PC-3 (cell line): ENCODE measurements around the gene NPR2.

ENCODE experiments used
- EZH2 ChIP-seq: fragments of 300-600 bp; sonication (generic); IDR thresholded peaks from one replicate; pipeline ENCODE4 v1.6.1; 2017; ENCODE audit warnings: antibody characterized with exemption, mild to moderate bottlenecking, low read length; ENCODE audit not compliant: unreplicated experiment
- EZH2phosphoT487 ChIP-seq: fragments of 300-600 bp; sonication (generic); IDR thresholded peaks from 2 replicates; pipeline ENCODE4 v1.6.1; 2018; ENCODE audit warnings: mild to moderate bottlenecking, antibody characterized with exemption, low read length, borderline replicate concordance
- TF ChIP-seq, protein P1 (sequence below): fragments of 300-600 bp; sonication (generic); conservative IDR thresholded peaks from 2 replicates; pipeline ENCODE4 v1.5.1; 2017; ENCODE audit warnings: antibody characterized with exemption, low read depth, mild to moderate bottlenecking, low read length

- TF ChIP-seq EZH2 = no peak
- TF ChIP-seq, protein P1, sequence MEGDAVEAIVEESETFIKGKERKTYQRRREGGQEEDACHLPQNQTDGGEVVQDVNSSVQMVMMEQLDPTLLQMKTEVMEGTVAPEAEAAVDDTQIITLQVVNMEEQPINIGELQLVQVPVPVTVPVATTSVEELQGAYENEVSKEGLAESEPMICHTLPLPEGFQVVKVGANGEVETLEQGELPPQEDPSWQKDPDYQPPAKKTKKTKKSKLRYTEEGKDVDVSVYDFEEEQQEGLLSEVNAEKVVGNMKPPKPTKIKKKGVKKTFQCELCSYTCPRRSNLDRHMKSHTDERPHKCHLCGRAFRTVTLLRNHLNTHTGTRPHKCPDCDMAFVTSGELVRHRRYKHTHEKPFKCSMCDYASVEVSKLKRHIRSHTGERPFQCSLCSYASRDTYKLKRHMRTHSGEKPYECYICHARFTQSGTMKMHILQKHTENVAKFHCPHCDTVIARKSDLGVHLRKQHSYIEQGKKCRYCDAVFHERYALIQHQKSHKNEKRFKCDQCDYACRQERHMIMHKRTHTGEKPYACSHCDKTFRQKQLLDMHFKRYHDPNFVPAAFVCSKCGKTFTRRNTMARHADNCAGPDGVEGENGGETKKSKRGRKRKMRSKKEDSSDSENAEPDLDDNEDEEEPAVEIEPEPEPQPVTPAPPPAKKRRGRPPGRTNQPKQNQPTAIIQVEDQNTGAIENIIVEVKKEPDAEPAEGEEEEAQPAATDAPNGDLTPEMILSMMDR = no peak
- no peak for TF ChIP-seq EZH2phosphoT487
Observed at GRCh38 chr9:35810122-35810521, 18.7 kb downstream of the NPR2 start.
